ENCODE data around the gene DNTTIP2. TPM values are rescaled to one million over a fixed set of nuclear protein-coding genes. Genes with fewer than 3 reads are reported as not detected.

Gene DNTTIP2
- total and polyA plus RNA-seq, 11 donors: 17.7 to 55.8 (median 39.1) TPM

- Histone ChIP-seq H3K27me3 (no peaks in the 10 kb centered on the region), H3K27ac (peak overlapping the region in 1 of 12 donors; percentile 69), H3K4me1 (peaks cover 0 to 51% (median 13%) of the 10 kb centered on the region in 12 donors), H3K9me3 (no peaks in the 10 kb centered on the region), H3K36me3 (peaks cover 0 to 24% (median 19%) of the 10 kb centered on the region in 9 donors), H3K4me3 (peak overlapping the region in 1 of 12 donors; percentile 11)
- intact Hi-C loops (cut with DNase I): loop anchor here in 1 of 10 donors (10.0 kb wide), 1 partner anchor 431 kb away; no protein-coding TSS in a partner anchor
- 53 to 69% (median 61%) methylated on average over 2 of the region's 2 CpGs for WGBS, 4 donors
- DNase-seq (no peak), ATAC-seq (no peak)
- TF ChIP-seq CTCF (IDR thresholded peaks at IDR 0.05) (no peak), POLR2A (IDR thresholded peaks at IDR 0.05) (no peak)
These were observed 25.2 kb upstream of the DNTTIP2 start for GRCh38 chr1:93904228-93904627.

DNA sequence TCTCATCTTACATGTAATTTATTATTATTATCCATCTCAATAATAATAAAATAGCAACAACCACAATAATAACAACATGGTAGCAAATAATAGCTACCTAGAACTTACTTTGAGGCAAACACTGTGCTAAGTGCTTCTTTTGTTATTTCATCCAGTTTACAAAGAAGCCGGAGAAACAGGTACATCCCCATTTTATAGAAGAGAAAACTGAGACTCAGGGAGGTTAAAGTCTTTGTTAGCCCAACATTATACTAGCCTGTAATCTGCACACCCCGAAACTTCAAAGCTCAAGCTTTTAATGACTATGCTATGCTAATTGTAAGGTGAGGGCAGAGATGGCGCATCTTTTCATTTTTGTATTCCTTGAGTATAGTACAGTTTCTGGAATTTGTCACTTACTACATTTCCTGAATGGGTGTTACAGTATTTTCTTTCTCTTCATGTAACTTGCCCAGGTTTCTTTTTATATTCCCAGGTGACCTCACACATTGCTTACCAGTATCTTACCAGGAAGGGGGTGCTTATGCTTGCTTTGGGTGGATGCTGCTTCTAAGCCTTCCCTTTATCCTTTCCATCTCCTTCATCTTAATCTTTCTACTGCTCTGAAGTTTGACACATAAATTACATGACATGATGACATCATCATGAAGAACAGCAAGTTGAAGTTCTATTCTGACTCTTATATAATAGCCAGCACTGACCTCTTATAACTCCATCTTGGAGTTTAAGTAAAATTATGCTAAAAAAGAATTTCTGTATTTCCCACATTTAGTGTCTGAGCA lies 21.9 kb upstream of the DNTTIP2 start:
- TF ChIP-seq POLR2A (IDR thresholded peaks at IDR 0.05) (no peak), CTCF (IDR thresholded peaks at IDR 0.05) (no peak)
- Histone ChIP-seq H3K36me3 (peaks cover 0 to 52% (median 42%) of the 10 kb centered on the region in 9 donors), H3K4me1 (peaks cover 0 to 26% (median 0%) of the 10 kb centered on the region in 12 donors), H3K9me3 (no peaks in the 10 kb centered on the region), H3K27me3 (no peaks in the 10 kb centered on the region), H3K4me3 (no peak overlapping the region), H3K27ac (no peak overlapping the region)
- no peak for DNase-seq
- 97 to 99% (median 98%) methylated on average over 3 of the region's 3 CpGs for WGBS, 4 donors
- intact Hi-C loops (cut with DNase I): loop anchor here in 1 of 10 donors (10.0 kb wide), 1 partner anchor 434 kb away; no protein-coding TSS in a partner anchor
- no peak for ATAC-seq

GRCh38 chr1:93899543-93900207 lies 20.7 kb upstream of the DNTTIP2 start:
- Histone ChIP-seq H3K27me3 (no peaks in the 10 kb centered on the region), H3K4me3 (no peak overlapping the region), H3K9me3 (no peaks in the 10 kb centered on the region), H3K36me3 (peaks cover 0 to 63% (median 52%) of the 10 kb centered on the region in 9 donors), H3K4me1 (peaks cover 0 to 13% (median 0%) of the 10 kb centered on the region in 12 donors), H3K27ac (no peak overlapping the region)
- no peak for TF ChIP-seq POLR2A (IDR thresholded peaks at IDR 0.05)
- TF ChIP-seq CTCF (IDR thresholded peaks at IDR 0.05): no peak
- WGBS, 4 donors: 88 to 92% (median 91%) methylated on average over 3 of the region's 3 CpGs
- intact Hi-C loops (cut with DNase I): loop anchor here in 1 of 10 donors (10.0 kb wide), 1 partner anchor 435 kb away; no protein-coding TSS in a partner anchor
- DNase-seq (no peak), ATAC-seq (no peak)

DNA sequence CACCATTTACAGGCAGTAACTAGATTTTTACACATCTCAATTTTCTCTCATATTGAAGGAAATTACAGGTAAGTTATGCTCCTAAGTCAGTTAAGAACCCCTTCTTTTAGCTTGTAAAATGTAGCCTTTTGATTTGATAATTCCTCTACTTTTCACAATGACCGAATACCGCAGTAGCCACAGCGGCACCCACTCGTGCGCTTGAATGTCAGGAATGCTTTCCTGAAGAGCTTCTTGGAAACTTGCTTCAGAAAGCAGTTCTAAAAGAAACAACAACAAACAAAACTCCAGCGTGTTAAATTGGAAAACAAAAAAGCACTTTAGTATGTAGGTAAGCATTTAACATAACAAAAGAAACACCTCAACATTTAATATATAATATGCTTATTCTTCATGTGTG lies 9.9 kb upstream of the DNTTIP2 start:
- Histone ChIP-seq H3K27ac (no peak overlapping the region), H3K27me3 (no peaks in the 10 kb centered on the region), H3K4me3 (no peak overlapping the region), H3K9me3 (no peaks in the 10 kb centered on the region), H3K4me1 (no peaks in the 10 kb centered on the region), H3K36me3 (peaks cover 0 to 64% (median 35%) of the 10 kb centered on the region in 9 donors)
- no peak for DNase-seq
- 59 to 77% (median 62%) methylated on average over 6 of the region's 6 CpGs for WGBS, 4 donors
- no peak for TF ChIP-seq CTCF (IDR thresholded peaks at IDR 0.05)
- no peak for TF ChIP-seq POLR2A (IDR thresholded peaks at IDR 0.05)
- intact Hi-C loops (cut with DNase I): no loop called here
- ATAC-seq: no peak
